HG02571 (cell line): ENCODE results near the gene FBXL16.

Experiments used
- ATAC-seq: cut with Tn5 transposase; IDR thresholded peaks from one replicate; pipeline ENCODE4 v1.9.1; 2021; ENCODE audit warnings: mild to moderate bottlenecking, moderate library complexity; ENCODE audit not compliant: unreplicated experiment

Gene FBXL16

DNA sequence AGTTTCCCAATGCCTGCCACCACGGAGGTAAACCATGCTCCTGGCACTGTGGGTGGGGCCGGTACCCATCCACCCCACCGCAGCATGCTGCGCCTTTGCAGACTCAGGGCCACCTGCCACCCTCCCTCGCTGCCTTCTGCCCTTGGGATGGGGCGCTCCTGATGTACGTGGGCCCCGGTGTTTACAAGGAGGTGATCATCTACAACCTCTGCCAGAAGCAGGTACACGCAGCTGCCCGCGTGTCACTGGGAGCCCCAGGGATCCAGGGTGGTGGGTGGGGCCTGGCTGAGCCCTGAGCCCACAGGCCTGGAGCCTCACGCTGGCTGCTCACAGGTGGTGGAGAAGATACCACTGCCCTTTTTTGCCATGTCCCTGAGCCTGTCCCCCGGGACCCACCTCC, 39.0 kb downstream of the FBXL16 start:
- no peak for ATAC-seq

- no peak for ATAC-seq
Observed at GRCh38 chr16:662597-662996, 43.0 kb downstream of the FBXL16 start.

DNA sequence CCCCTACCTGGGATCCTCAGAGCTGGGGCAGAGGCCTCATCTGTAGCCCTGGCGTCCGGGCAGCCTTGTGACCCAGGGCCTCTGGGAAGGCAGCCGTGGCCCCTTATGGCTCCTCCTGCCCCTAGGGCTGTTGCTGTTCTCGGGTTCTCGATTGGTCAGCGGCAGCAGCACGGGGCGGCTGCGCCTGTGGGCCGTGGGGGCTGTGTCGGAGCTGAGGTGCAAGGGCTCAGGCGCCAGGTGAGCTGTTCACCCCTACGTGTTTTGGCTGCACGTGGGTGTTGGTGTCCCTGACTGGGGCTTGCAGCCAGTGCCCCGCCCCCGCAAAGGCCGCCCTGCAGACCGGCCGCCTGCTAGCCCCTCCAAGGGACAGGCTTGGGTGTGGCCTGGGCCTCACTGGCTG, 43.5 kb downstream of the FBXL16 start:
- no peak for ATAC-seq

DNA sequence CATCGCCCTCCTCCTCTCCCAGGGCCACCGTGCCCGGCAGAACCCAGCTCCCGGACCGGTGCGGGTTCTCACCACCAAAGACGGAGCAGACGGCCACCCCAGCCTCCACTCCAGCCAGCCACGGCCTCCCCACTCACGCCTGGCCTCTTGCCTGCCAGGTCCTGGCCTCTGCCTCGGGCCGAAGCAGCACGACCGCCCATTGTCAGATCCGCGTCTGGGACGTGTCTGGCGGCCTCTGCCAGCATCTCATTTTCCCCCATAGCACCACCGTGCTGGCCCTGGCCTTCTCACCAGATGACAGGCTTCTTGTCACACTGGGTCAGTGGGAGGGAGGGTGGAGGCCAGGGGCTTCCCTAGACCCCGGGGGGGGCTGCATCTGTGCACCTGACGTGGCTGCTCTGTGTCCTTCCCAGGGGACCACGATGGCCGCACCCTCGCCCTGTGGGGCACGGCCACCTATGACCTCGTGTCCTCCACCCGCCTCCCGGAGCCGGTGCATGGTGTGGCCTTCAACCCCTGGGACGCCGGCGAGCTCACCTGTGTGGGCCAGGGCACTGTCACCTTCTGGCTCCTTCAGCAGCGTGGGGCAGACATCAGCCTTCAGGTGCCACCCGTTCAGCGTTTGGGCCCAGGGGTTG, 44.3 kb downstream of the FBXL16 start:
- ATAC-seq, result no peak

DNA sequence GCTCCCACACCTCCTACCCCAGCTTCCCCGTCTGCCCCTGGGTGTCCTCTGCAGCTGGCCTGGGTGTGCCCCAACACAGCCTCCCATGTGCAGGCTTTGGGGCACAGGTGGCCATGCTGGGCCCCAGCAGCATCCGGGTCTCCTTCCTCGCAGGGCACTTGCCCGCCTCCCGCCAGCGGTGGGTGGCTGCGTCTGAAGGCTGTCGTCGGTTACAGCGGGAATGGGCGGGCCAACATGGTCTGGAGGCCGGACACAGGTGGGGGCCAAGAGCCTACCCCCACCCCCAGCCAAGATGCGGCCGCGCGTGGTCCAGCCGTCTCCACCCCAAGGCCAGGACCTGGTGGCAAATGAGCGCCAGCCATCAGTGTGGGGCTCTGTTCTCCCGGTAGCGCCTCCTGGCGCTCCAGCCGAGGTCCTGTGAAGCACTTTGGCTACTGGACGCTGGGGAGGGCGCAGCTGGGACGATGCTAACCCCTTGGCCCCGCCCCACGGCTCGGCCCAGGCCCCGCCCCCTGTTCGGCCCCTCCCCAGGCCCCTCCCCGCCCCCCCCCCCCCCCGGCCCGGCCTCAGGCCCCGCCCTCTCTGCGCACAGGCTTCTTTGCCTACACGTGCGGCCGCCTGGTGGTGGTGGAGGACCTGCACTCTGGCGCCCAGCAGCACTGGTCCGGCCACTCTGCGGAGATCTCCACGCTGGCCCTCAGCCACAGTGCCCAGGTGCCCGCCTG, 45.0 kb downstream of the FBXL16 start:
- ATAC-seq, result no peak

GRCh38 chr16:660132-660458, 45.5 kb downstream of the FBXL16 start:
- ATAC-seq, result no peak

- no peak for ATAC-seq
Observed at GRCh38 chr16:659618-660017, 46.0 kb downstream of the FBXL16 start.

- no peak for ATAC-seq
Observed at GRCh38 chr16:658679-659571, 46.7 kb downstream of the FBXL16 start.

GRCh38 chr16:657487-657886, 48.1 kb downstream of the FBXL16 start:
- no peak for ATAC-seq

GRCh38 chr16:654034-654433, 51.6 kb downstream of the FBXL16 start:
- no peak for ATAC-seq

DNA sequence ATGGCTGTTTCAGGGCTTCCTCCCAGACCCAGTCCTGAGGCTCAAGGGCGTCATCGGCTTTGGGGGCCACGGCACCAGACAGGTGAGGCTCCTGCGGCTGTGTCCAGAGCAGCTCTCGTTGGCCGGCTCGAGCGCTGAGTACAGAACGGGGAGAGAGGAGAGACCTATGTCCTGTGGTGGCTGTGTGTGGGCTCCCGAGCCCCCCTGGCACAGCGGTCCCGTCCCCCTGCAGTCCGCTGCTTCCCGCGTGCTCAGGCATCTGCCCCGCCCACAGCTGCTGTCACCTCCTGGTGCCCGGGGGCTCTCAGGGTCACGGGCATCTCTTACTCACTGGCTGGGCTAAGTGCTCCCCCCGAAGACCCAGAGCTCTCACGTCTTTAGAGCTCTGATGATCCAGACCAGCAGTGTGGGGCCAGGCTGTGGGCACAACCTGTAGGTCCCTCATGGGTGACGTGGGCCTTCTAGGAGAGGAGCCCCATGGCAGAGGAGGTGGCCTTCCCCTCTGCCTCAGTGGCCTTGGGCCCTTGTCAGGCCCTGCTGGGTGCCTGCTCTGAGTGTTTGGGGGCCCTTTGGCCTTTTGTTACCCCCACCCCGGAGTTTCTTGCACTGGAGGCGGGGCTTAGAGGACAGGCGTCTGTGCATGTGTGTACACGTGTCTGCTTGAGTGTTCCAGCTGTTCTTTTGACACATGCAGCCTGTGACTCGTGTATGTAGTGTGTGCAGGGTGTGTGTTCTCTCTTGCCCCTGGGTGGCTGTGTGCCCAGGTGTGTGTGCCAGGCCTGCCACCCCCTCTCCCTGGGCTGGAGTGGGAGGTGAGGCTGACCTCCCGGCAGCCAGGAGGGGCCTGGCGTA, 52.9 kb downstream of the FBXL16 start:
- ATAC-seq, result no peak

GRCh38 chr16:651844-652243, 53.8 kb downstream of the FBXL16 start:
- no peak for ATAC-seq

DNA sequence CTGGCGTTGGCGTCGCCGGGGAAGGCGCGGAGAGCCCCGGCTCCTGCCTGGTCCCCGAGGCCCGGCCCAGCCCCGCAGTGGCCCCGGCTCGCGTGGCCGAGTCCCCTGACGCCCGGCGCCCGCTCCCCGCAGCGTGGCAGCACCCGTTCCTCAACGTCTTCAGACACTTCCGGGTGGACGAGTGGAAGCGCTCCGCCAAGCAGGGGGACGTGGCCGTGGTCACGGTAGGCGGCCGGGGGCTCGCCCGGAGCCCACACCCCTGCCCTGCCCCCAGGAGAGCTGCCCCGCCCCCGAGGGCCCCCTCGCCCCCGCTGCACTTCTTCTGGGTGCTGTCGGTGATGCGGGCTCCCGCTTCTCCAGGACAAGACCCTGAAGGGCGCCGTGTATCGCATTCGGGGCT, 56.0 kb downstream of the FBXL16 start:
- peak; percentile 6 for ATAC-seq

DNA sequence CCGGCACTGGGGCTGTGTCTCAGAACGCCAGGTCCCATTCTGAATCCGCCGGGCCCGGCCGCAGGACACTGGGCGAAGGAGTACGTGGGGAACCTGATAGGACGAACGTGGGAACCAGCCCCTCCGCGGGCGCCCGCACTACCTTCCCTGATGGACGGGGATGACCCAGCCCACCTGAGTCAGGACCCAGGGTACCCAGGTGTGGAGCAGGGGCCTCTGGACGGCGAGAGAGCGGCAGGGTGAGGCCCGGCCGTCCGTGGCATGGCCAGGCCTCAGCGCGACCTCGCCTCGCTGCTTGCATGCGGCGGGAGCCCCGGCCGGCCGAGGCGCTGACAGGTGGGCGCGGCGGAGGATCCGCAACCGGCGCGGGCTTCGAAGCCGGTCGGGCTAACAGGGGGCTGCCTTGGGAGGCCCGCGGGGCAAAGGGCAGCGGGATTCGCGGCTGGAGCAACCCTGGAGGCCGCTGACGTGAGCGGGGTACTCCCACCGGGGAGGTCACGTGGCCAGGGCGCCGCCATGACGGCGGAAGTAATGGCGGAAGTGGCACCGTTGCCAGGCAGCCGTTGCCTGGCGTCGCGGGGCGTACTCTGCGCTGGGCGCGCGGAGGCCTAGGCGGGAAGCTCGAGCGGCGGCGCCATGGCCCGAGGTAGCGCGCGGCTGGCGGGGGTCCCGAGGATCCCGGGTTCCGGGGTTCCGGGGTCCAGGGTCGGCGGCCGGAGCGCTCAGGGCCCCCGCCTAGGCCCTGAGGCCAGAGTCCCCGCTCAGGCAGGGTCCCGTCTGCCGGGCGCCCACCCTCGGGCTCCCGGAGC, 56.6 kb downstream of the FBXL16 start, which contains the start of gene WDR90:
TSS of gene WDR90 (plus strand) at position 585 of the 809 bp plus-strand sequence. CDS start at position 637, 52 bp downstream.
- ATAC-seq, result peak; percentile 77

DNA sequence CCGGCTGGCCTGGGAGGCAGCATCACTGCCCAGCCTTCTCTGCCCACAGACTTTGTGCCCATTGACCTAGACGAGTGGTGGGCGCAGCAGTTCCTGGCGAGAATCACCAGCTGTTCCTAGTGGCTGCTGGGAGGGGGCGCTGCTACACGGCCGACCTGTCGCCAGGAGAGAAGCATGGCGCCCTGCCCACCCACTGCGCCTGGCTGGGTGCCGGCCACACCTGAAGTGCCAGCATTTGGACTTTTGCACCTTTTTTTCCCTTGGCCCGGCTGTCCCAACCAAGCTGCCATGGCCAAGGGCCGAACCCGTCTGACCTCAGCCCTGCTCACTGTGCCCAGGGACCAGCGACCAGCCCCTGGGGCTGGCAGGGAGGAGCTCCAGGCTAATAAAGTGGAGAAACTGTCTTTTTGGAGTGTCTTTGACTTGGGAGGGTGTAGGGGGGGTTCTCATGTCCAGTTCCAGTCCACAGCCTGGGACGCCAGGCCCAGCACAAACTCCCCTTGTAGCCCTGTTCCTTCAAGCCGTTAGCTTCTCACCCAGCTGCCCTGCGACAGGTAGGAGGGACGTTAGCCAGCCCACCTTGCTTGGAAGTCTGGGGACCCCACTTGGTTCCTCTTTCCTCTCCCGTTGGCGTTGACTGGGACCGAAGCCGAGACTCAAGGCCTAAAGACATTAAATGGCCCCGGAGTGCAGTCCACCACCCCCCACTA, 57.4 kb downstream of the FBXL16 start:
- ATAC-seq, result no peak

DNA sequence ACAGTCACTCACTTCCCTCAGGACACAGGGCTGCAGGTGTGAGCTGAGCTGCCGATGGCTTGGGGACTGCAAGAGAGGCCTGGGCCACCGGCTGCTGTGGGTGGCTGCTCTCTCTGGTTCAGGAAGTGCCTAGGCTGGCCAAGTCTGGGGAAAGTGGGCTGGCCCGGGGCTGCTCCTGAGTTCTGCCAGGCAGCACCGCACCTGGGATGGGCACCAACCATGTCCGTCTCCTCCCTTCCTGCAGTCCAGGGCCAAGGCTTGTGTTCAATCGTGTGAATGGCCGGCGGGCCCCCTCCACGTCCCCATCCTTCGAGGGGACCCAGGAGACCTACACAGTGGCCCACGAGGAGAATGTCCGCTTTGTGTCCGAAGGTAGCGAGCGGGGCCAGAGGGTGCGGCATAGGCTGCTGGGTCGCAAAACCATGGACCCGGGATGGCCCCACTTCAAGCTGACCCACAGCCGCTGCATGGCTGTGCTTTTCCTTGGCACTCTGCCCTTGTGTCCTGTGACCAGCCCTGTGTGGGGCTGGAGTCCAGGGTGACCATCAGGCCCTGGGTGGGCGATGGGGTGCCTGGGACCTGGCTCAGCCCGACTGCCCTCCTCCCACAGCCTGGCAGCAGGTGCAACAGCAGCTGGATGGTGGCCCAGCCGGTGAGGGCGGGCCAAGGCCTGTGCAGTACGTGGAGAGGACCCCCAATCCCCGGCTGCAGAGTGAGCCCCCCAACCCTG, 58.3 kb downstream of the FBXL16 start:
- ATAC-seq, result no peak

GRCh38 chr16:646679-647172, 58.9 kb downstream of the FBXL16 start:
- no peak for ATAC-seq

- ATAC-seq, result no peak
Observed at GRCh38 chr16:645852-646678, 59.5 kb downstream of the FBXL16 start.
